ENCODE measurements around the gene ZCCHC24. TPM values are rescaled to one million over a fixed set of nuclear protein-coding genes. Genes with fewer than 3 reads are reported as not detected.

The ZCCHC24 gene
- total and polyA plus RNA-seq, 2 donors (not counting 3 experiments of a cell fraction or from before 2014, with no cell fraction given): 5.2 to 8.4 TPM

- FAIRE-seq (no peak), DNase-seq (ENCODE audit: low read depth, low spot score) (no peak)
- no peak overlapping the region for H3K27ac ChIP-seq (ENCODE audit: insufficient read depth, low read depth, low read length)
- intact Hi-C loops (cut with micrococcal nuclease) (no loop called here), dilution Hi-C loops (cut with MboI; ENCODE audit: extremely low pct_ligation_motif_present, low sequenced_read_pairs) (no loop called here)
- ChIA-PET POLR2A (no interaction called here), CTCF (interaction anchor here (0.7 to 0.9 kb wide), 2 partner anchors 8 to 70 kb away, joined by 3 read pairs; no protein-coding TSS in a partner anchor)
- no peak overlapping the region for H3K9ac ChIP-seq (replicated peaks; ENCODE audit: extremely low read depth, insufficient read depth, low read length)
- H4K20me1 ChIP-seq (replicated peaks; ENCODE audit: control insufficient read depth, extremely low read depth, insufficient read depth, low read length): no peaks in the 10 kb centered on the region
- no peak overlapping the region for H3K4me3 ChIP-seq (replicated peaks in 1 of 3; ENCODE audit: insufficient read depth in 1 of 3, low read depth in 1 of 3, low read length in 3 of 3)
- no peak for TF ChIP-seq CTCF (IDR thresholded peaks at IDR 0.05; ENCODE audit: extremely low read depth in 1 of 2, insufficient read depth in 1 of 2, low read depth in 1 of 2, low read length in 2 of 2)
- no peak for TF ChIP-seq POLR2AphosphoS5 (IDR thresholded peaks at IDR 0.05; ENCODE audit: insufficient read depth, low read depth, low read length)
- no peak for TF ChIP-seq GATA2 (IDR thresholded peaks at IDR 0.05; ENCODE audit: insufficient read depth, insufficient read length, low read depth, low read length)
- TF ChIP-seq FOS (IDR thresholded peaks at IDR 0.05; ENCODE audit: borderline replicate concordance, insufficient read depth, low read length): no peak
- TF ChIP-seq MAX (IDR thresholded peaks at IDR 0.05; ENCODE audit: insufficient read depth, insufficient read length): no peak
- TF ChIP-seq JUN (IDR thresholded peaks at IDR 0.05; ENCODE audit: borderline replicate concordance, insufficient read depth, insufficient read length, low read depth): no peak
- no peak for TF ChIP-seq POLR2A (IDR thresholded peaks at IDR 0.05; ENCODE audit: low read depth, low read length)
- no peak for TF ChIP-seq MYC (IDR thresholded peaks at IDR 0.05; ENCODE audit: low read depth, low read length)
- TF ChIP-seq EZH2 (IDR thresholded peaks at IDR 0.05; ENCODE audit: borderline replicate concordance, low read depth, low read length, severe bottlenecking): no peak
- no peaks in the 10 kb centered on the region for H3K9me1 ChIP-seq (replicated peaks; ENCODE audit: control insufficient read depth, extremely low read depth, insufficient read depth, low read length)
- H3K79me2 ChIP-seq (ENCODE audit: control insufficient read depth, insufficient read depth, low read length): peaks cover 20% of the 10 kb centered on the region
- no TSS peak for BruUV-seq (replicated peaks)
- H3K27me3 ChIP-seq (ENCODE audit: control insufficient read depth in 2 of 2, insufficient read depth in 2 of 2, low read length in 2 of 2): no peaks in the 10 kb centered on the region
- peaks cover 7 to 38% of the 10 kb centered on the region in 2 experiments for H3K36me3 ChIP-seq (ENCODE audit: control insufficient read depth in 2 of 2, extremely low read depth in 1 of 2, insufficient read depth in 2 of 2, low read length in 2 of 2)
- no peaks in the 10 kb centered on the region for H3K9me3 ChIP-seq (replicated peaks; ENCODE audit: control insufficient read depth, insufficient read depth, low read length)
- H2AFZ ChIP-seq (ENCODE audit: low read depth, low read length): no peak overlapping the region
- peaks cover 11% of the 10 kb centered on the region for H3K4me1 ChIP-seq (ENCODE audit: control insufficient read depth, extremely low read depth, insufficient read depth, low read length)
- H3K4me2 ChIP-seq (ENCODE audit: insufficient read depth, low read length): no peak overlapping the region
These were observed 94.1 kb downstream of the ZCCHC24 start for GRCh38 chr10:79351332-79351731.

Data from endothelial cell of umbilical vein (primary cell).